HUES6 (cell line): Measurements from ENCODE around the gene NRGN.

Experiments used
- H3K27ac ChIP-seq: 2 replicates; pipeline ENCODE4 v1.7.0; 2013; ENCODE audit warnings: low read depth, mild to moderate bottlenecking, low read length, inconsistent platforms
- H3K27me3 ChIP-seq: 2 replicates; pipeline ENCODE4 v1.6.1; 2013; ENCODE audit warnings: low read length; ENCODE audit not compliant: control insufficient read depth, insufficient read depth
- H3K36me3 ChIP-seq: 2 replicates; pipeline ENCODE4 v1.6.1; 2013; ENCODE audit warnings: low read length; ENCODE audit not compliant: control insufficient read depth, insufficient read depth
- H3K4me1 ChIP-seq: 2 replicates; pipeline ENCODE4 v1.6.1; 2013; ENCODE audit warnings: low read length; ENCODE audit not compliant: control insufficient read depth, insufficient read depth
- H3K4me3 ChIP-seq: 2 replicates; pipeline ENCODE4 v1.5.1; 2013; ENCODE audit warnings: low read depth, low read length
- H3K9ac ChIP-seq: one replicate; pipeline ENCODE4 v1.6.1; 2013; ENCODE audit warnings: mild to moderate bottlenecking, low read length
- H3K9me3 ChIP-seq: 2 replicates; pipeline ENCODE4 v1.6.1; 2013; ENCODE audit warnings: low read depth, low read length; ENCODE audit not compliant: control insufficient read depth, insufficient read depth

NRGN gene

DNA sequence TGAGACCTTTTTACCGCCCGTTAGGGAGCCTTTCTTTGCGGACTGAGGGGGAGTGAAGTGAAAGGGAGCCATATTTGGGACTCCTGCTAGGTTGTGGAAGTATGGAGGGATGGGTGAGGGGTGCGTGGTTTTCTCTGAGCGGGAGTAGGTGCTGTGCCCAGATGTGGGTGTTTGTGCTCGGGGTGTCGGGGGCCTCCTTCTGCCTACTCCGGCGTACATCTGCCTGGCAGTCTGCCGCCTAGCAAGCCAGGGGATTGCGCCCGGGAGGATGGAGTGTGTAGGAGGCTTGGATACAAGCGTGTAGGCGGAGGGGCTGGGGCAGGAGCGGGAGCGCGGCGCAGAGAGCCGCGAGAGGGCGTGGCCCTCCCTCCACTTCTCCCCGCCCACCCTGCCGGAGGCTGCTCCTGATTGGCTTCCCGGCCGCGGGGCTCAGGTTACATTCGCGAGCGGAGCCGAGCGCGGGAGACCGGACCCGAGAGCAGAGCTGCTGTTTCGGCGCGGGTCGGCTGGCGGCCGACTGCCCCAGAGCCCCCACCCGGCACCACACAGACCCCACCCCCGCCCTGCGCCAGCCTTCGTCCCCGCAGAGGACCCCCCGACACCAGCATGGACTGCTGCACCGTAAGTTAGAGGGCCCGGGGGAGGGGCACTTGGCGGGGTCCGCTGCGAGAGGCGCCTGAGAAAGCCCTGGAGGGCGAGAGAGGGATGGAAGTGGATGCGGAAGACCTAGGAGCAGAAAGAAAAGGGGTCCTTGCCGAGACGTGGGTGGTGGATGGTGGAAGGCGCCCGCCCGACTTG, at the start of gene NRGN:
Gene NRGN (plus strand): TSS at position 464 of the 798 bp plus-strand sequence. CDS start 143 bp downstream, at position 607.
- Histone ChIP-seq H3K9me3 (no peaks in the 10 kb centered on the region), H3K9ac (peak within 1 kb of the TSS; percentile 21), H3K36me3 (no peaks in the 10 kb centered on the region), H3K4me1 (peaks cover 11% of the 10 kb centered on the region; the same call in 1 of the 2 replicates), H3K4me3 (peak within 1 kb of the TSS; percentile 64), H3K27me3 (peaks cover 97% of the 10 kb centered on the region), H3K27ac (no peak within 1 kb of the TSS)

DNA sequence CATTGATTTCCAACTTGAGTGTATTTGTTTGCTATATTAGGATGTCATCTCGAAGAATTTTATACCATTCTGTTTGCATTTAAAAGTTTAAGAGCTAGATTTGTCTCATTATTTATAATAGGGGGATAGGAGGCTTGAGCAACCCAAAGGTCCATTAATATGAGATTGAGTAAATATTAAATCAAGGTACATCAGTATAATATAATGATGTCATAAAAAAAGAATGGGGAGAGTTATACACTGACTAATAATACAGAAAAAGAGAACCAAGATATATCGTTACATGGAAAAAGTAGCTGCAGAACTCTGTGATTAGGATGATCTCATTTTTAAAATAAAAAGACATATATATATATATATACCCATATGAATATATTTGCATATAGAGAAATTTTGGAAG, 46.6 kb upstream of the NRGN start:
- H3K4me3 ChIP-seq: no peak overlapping the region
- H3K9ac ChIP-seq: no peak overlapping the region
- H3K4me1 ChIP-seq: no peaks in the 10 kb centered on the region
- no peak overlapping the region for H3K27ac ChIP-seq
- H3K9me3 ChIP-seq: no peaks in the 10 kb centered on the region
- no peaks in the 10 kb centered on the region; the same call in 1 of the 2 replicates for H3K27me3 ChIP-seq
- H3K36me3 ChIP-seq: no peaks in the 10 kb centered on the region

DNA sequence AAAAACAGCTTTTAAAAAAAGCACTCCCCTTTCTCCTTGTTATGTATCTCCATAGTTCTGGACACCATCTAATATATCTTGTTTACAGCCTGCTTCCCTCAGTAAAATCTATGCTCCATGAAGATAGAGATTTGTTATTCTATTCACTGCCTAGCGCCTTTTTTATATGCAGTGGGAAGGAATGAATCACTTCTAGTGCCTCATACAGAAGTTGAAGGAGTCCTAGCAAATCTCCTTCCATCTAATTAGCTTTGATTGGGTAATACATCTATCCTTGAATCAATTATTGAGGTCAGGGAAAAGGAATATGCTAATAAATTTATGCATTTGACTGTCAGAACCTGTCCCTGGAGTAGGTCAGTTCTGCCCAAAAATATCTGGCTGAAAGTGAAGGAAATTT, 40.2 kb upstream of the NRGN start:
- Histone ChIP-seq H3K9me3 (peaks cover 4% of the 10 kb centered on the region; the same call in 1 of the 2 replicates), H3K27me3 (no peaks in the 10 kb centered on the region), H3K36me3 (no peaks in the 10 kb centered on the region), H3K9ac (no peak overlapping the region), H3K4me3 (no peak overlapping the region), H3K4me1 (no peaks in the 10 kb centered on the region; the same call in 1 of the 2 replicates), H3K27ac (no peak overlapping the region)

DNA sequence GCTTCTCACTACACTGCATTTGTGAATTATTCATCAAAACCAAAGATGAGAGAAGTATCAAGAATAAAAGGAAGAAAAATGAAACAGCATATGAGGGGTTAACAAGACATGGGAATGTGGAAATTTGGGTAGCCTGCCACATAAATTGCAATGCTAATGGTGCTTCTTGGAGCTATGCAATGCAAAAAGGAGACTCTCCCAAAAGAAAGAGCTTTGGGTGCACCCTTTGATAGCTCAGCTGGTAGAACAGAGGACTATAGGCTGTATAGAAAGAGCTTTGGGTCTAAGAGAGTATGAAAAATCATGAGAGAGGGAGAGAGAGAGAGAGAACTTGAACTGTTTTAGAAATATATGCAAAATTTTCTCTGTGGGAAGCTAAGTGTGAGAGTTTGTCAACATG, 39.7 kb upstream of the NRGN start:
- Histone ChIP-seq H3K4me1 (no peaks in the 10 kb centered on the region; the same call in 1 of the 2 replicates), H3K9ac (no peak overlapping the region), H3K27ac (no peak overlapping the region), H3K4me3 (no peak overlapping the region), H3K9me3 (peaks cover 4% of the 10 kb centered on the region; the same call in 1 of the 2 replicates), H3K36me3 (no peaks in the 10 kb centered on the region), H3K27me3 (no peaks in the 10 kb centered on the region)

DNA sequence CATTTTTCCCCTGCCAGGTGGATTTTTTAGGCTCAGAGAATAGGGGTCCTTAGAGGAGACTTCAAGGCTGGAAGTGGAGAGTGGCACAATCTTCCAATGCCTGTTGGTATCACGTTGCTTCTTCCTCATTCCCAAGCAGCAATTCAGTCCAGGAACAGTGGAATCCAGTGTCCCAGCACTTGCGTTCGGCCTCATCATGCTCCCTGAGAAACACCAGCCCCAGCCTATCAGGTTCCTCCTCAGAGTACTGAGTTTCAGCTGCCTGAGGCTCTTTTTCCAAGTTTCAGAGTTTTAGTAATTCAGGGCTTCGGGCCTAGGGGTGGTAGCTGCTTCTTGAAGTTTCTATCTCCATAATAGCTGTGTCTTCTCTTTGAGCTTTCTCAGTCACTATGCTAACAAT, 31.9 kb upstream of the NRGN start:
- no peaks in the 10 kb centered on the region for H3K4me1 ChIP-seq
- H3K27me3 ChIP-seq: no peaks in the 10 kb centered on the region; the same call in 1 of the 2 replicates
- H3K36me3 ChIP-seq: no peaks in the 10 kb centered on the region
- no peak overlapping the region for H3K27ac ChIP-seq
- no peak overlapping the region for H3K9ac ChIP-seq
- H3K4me3 ChIP-seq: no peak overlapping the region
- H3K9me3 ChIP-seq: peaks cover 10% of the 10 kb centered on the region

DNA sequence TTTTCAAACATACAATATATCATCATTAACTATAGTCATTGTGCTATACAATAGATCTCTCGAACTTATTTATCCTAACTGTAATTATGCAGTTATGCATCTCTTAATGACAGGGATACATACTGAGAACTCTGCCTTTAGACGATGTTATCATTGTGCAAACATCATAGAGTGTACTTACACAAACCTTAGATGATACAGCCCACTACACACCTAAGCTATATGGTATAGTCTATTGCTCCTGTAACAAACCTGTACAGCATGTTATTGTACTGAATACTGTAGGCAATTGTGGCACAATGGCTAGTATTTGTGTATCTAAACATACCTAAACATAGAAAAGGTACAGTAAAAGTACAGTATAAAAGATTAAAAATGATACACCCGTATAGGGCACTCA, 27.4 kb upstream of the NRGN start:
- Histone ChIP-seq H3K36me3 (no peaks in the 10 kb centered on the region), H3K27ac (no peak overlapping the region)

GRCh38 chr11:124716591-124716990, 23.2 kb upstream of the NRGN start:
- no peak overlapping the region for H3K9ac ChIP-seq
- H3K4me3 ChIP-seq: no peak overlapping the region
- H3K27me3 ChIP-seq: peaks cover 78% of the 10 kb centered on the region
- peaks cover 17% of the 10 kb centered on the region for H3K4me1 ChIP-seq
- H3K36me3 ChIP-seq: no peaks in the 10 kb centered on the region
- no peaks in the 10 kb centered on the region for H3K9me3 ChIP-seq
- no peak overlapping the region for H3K27ac ChIP-seq

More for the DNA sequence above, 27.4 kb upstream of the NRGN start:
- Histone ChIP-seq H3K27me3 (peaks cover 36% of the 10 kb centered on the region), H3K9ac (no peak overlapping the region), H3K9me3 (peaks cover 6% of the 10 kb centered on the region), H3K4me3 (no peak overlapping the region), H3K4me1 (peaks cover 1% of the 10 kb centered on the region; the same call in 1 of the 2 replicates)

DNA sequence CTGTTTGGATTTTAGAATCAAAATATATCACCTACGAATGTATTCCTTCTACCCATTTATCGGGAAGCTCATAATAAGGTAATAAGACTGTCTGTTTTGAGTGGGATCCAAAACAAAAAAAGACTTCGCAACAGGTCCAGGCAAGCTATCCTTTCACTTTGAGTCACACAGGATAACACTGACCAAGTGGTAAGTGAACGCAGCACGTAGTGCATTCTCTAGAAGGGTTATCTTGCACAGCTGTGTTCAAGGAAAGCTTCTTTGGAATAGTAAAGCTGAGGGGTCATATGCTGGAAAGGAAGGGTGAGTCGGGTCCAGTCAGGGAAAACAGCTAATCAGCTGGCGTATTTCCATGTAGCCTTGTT, 22.3 kb upstream of the NRGN start:
- Histone ChIP-seq H3K27me3 (peaks cover 87% of the 10 kb centered on the region), H3K27ac (no peak overlapping the region), H3K36me3 (no peaks in the 10 kb centered on the region), H3K9me3 (no peaks in the 10 kb centered on the region), H3K4me3 (peak overlapping the region; percentile 65), H3K4me1 (peaks cover 17% of the 10 kb centered on the region), H3K9ac (no peak overlapping the region)

DNA sequence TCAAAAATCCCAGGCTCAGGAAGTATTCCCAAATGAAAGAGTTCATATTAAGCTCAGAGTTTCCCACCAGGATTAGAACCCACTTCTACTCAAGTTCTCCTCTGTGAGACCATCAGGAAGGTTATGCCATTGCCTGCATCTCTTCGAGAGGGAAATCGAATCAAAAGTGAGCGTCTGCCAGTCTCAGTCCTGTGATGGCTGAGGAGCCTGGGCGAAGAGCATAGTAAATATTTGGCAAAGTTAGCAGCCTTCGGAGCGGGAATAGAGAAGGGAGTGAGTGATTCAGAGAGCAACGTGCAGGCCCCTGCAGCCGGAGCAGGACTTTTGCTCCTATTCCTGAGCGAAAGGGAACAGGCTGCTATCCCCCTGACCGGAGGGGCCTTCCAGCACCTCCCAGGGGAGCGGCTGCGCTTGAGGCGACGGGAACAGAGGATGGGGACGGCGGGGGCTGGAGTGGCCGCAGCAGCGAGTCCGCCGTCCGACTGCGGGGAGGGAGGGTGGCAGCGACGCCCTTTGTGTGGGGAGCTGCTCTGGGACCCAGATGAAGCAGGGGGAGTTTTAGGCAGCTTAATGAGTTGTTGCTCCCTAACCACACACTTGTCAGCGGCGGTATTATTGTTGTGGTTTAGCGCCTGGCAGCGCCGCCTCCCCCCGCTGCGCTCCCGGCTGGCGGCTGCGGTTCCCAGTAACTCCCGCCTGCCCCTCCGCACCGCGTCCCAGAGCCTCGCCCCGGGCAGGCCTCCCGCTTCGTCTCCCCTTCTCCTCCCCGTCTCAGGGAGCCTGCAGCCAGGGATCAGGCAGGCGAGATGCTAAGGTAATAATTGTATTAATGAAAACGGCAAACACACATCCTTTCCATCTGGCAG, 21.7 kb upstream of the NRGN start:
- peaks cover 93% of the 10 kb centered on the region for H3K27me3 ChIP-seq
- peak overlapping the region; percentile 27 for H3K9ac ChIP-seq
- H3K36me3 ChIP-seq: no peaks in the 10 kb centered on the region
- H3K4me1 ChIP-seq: peaks cover 17% of the 10 kb centered on the region
- H3K9me3 ChIP-seq: no peaks in the 10 kb centered on the region
- no peak overlapping the region for H3K27ac ChIP-seq
- peak overlapping the region; percentile 65 for H3K4me3 ChIP-seq

DNA sequence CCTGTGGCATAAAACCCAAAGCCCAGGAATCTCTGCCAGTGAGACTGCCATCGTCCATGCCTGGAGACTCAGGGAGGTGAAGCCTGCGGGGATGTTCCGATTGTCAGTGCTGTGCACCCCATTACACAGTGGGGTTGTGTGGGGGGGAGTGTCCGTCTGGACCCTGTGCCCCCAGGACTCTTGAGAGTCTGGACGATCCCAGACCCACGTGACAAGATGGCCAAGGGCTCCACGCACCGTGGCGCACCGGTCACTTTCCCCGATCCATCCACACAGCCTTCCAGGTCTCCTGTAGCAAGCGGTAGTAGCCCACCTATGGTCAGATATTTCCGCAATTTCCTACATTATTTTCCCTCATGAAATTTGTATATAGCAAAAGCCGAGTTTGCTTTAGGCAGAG, 20.9 kb upstream of the NRGN start:
- no peak overlapping the region for H3K27ac ChIP-seq
- H3K4me1 ChIP-seq: peaks cover 17% of the 10 kb centered on the region
- H3K36me3 ChIP-seq: no peaks in the 10 kb centered on the region
- peaks cover 100% of the 10 kb centered on the region for H3K27me3 ChIP-seq
- peak overlapping the region; percentile 65 for H3K4me3 ChIP-seq
- no peak overlapping the region for H3K9ac ChIP-seq
- H3K9me3 ChIP-seq: no peaks in the 10 kb centered on the region

DNA sequence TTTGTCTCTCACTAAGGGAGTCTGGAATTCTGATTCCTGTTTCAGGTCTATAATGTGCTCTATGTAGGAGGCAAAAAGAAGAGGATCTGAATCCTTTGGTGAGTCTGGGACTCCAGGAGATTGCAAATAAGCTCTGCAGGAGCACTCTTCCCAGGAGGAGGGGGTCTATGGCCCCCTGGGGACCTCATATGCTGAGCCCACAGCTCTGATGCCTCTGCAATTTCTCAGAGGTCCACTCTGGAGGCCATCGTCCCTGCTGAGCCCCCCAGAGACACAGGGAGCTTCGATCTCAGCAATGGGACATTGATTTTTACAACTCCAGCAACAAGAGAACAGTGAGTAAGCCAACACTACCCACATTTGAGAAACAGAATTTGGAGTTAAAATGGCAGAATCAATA, 20.2 kb upstream of the NRGN start:
- H3K27me3 ChIP-seq: peaks cover 100% of the 10 kb centered on the region
- no peaks in the 10 kb centered on the region for H3K9me3 ChIP-seq
- no peak overlapping the region for H3K27ac ChIP-seq
- no peak overlapping the region for H3K9ac ChIP-seq
- no peaks in the 10 kb centered on the region for H3K36me3 ChIP-seq
- no peak overlapping the region for H3K4me3 ChIP-seq
- peaks cover 19% of the 10 kb centered on the region for H3K4me1 ChIP-seq
